ENCODE results near the gene KRT17.

KRT17 gene

DNA sequence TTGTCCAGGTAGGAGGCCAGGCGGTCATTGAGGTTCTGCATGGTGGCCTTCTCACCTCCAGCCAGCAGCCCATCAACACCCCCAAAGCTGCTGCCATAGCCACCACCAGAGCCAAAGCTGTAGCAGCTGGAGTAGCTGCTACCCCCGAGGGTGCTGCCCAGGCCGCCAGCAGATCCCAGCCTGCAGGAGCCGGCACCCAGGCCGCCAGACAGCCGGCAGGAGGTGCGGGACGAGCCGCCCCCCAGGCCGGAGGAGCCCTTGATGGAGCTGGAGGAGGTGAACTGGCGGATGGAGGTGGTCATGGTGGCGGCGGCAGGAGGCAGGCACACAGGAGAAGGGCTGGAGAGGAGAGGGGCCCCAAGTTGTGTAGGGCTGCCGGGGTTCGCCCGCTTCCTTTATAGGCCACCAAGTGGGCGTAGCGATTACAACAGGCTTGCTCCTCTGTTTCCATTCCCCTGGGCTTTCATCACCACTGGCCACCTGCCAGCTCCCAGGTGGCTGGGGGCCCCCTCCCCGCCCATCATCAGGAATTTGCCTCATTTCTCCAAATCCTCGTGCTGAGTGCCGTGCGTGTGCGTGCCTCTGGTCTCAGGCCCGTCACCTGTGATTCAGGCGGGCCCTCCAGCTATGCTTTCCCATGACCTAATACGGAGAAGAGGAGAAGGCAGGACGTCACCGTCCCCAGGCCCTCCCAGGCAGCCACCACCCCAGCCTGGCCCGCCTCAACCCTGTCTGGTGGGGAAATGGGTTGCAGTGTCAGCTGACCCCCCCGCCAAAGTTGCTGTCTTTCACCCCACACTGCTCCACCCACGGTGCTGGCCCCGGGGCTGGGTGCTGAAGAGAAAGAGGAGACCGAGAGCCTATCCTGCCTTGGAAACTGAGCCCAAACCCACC, at the start of gene KRT17:
TSS of gene KRT17 (minus strand) at position 368 of the 894 bp plus-strand sequence. CDS start at position 302, 66 bp downstream.
- no peak for FAIRE-seq

DNA sequence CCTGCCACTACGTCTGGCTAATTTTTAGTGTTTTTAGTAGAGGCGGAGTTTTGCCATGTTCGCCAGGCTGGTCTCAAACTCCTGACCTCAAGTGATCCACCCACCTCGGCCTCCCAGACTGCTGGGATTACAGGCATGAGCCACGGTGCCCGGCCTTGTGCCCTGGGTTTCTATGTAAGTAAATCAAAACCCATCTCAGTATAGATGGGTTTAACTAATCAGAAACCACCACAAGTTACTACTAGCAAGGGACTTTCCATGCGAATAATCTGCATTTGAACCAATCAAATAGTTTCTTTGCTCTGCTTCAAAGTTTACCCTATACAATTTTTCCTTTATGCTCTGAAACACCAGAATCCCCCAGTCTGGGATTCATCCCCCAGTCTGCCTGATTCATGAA, 47.8 kb upstream of the KRT17 start:
- no peak for FAIRE-seq

DNA sequence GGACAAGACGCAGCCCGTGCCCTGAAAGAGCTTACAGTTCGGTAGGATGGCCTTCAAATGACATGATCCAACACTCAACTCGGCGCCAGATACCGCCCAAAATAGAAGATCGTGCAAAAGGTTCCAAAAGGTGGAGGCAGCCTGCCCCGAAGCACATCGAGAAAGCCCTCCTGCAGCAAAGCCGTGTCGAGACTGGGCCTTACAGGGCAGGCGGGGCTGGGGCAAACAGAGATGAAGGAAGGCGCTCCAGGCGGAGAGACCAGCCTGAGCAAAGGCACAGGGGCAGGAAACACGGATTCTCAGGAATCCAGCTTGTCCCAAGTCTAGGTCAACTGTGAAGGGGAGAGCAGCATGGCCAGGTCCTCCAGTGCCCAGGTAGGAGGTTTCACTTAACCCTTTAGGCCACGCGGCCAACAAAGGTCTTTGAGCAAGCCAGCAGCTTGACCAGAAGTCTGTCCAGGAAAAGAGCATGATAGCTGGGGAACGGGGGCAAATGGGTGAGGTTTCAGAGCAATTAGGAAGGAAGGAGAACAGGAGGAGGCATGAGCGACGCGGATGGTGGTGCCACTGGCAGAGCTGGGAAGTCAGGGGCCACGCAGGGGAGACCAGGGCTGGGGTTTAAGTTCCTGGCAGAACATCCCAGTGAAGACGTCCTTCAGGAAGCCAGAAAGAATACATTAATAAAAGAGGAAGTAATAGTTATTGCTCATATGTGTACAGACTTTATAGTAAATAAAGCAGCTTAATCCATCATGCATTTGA, 43.1 kb upstream of the KRT17 start:
- no peak for FAIRE-seq

DNA sequence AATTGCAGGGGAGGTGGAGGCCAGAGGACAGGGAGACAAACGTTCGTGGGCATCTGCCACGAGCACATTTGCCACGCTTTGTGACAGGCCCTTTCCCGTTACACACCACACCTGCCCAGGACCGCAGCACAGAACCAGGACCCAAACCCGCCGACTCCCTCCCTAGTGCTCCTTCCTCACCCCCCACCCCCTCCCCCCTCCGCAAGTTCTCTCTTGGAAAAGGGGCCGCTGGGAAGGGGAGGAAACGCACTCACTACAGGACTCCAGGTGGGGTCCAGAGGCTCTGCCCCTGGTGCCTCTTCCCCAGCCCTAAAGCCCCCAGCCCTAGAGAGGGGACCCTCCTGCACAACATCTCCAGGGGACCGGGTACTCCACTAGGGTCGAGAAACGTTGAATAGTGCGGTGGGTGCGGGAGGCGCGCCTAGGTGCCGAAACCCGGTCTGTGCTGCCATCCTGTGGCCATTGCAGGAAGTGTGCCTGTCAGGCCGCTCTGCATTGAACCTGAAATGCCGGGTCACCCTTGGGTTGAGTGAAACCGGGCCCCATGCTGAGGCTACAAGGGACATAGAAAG, 42.4 kb upstream of the KRT17 start:
- FAIRE-seq = no peak

DNA sequence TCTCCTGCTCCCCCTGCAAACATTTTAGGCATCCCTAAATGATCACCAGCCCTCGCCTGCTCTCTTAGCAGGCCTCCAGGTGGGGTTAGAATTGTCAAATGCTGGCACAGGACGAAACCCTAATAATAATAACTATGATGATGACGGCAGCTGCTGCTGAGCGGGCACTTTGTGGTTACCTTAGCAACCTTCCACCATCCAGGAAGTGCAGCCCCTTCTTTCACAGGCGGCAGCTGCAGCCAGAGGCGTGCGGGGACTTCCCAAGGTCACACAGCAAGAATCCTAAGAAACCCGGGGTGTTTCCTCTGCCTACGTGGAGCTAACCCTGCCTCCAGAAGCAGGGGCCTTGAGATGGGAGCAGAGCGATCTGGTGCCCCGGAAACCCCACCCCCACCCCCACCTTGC, 41.9 kb upstream of the KRT17 start:
- no peak for FAIRE-seq

DNA sequence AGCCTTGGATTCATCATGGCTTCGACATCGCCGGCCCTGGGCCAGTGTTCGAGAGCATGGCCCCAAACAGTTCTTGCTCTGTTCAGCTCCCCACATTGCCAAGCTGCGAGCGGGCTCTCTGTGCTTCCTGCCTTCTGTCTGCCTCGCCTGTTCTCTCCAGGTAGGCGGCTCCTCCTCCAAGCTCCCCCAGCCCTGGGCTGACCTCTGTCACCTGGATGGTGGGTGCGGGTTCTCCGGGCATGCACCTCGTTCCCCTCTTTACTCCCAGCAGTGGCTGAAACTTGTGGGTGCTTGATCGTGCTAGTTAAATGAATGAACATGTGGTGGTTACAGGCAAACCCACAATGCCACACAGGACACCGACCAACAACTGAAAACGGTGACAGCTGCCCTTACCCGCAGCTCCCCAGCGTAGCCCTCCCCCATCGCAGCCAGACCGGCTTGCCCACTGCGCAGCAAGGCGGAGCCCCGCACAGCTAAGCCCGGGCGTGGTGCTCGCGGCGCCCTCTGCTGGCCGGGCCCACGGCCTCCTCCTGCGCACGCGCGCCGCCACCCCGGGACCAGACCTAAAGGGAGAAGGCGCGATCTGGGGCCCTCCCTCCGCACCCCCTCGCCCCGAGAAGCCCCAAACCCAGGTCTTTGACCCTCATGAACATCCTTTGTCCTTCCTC, 41.3 kb upstream of the KRT17 start:
- no peak for FAIRE-seq

DNA sequence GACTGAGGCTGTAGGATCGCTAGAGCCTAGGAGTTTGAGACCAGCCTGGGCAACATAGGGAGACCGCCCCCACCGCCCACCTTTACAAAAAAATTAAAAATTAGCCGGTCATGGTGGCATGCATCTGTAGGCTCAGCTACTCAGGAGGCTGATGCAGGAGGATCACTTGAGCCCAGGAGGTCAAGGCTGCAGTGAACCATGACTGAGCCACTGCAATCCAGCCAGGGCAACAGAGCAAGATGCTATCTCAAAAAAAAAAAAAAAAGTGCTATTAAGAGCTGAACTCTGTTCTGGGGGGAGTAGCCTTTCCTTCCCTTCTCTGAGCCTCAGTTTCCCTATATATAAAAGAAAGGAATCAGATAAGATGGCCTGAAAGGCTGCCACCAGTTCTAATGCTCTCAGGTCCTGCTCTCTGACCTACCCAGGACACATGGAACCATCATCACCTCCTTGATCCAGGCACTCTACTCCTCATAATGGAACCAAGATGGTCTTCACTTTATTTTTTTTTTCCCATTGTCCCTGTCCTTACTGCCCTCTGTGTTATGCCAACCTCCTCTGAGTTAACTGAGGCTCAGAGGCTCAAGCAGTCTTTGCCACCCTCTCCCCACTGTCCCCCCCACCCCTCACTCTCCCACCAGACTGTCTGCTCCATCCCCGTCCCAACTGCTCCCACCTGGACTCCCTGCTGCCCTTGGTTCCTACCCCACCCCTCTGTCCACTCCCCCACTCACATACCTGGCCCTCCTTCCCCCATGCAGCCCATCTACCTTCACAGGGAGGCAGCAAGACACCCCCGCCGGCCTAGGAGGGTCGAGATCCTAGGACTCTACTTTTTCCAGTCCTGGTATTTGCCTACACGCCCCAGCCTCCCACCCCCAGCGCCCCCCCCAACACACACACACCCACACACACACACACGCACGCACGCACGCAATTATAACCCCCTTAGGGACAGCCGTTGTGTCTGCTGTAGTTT, 40.5 kb upstream of the KRT17 start:
- no peak for FAIRE-seq

DNA sequence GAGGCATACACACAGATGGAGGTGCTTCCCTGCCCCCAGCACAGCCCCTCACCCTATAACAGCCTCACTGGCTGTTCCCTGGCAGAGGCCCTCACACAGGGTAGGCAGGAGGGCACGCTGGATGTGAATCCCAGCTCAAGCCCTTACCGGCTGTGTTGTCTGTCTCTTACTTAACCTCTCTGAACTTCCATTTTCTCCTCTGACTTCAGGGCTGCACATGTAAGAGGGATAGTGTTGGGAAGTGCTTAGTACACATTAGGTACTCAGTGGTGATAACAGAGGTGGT, 39.7 kb upstream of the KRT17 start:
- no peak for FAIRE-seq

DNA sequence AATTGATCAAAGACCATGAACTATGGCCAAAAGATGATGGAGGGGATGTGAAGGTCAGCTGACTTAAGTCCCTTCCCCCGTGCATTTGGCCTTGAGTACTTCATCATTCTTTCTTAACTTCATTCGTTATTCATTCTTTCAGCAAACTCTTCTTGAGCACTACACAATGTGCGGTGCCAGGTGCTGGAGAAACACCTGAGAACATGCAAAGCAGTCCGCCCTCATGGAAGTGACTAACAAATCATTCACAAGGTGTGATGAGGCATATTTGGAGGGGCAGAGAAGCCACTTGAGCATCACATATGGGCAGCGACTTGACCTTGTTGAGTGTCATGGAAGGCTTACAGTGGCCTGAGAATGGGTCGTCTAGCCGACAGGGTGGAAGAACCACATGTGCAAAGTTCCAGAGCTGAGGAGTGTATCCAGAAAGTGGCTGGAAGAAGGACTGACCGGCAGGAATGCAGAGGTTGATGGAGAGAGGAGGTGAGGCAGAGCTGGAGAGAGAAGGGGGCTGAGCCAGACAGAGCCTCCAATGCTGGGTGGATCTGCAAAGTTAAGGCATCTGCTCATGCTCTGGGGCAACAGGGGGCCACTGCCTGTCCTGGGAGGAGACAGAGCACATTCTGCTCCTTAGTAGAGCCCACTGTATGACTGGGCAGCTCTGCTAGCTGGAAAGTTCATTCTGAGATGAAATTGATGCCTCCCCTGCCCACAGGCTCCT, 39.2 kb upstream of the KRT17 start:
- FAIRE-seq = no peak

DNA sequence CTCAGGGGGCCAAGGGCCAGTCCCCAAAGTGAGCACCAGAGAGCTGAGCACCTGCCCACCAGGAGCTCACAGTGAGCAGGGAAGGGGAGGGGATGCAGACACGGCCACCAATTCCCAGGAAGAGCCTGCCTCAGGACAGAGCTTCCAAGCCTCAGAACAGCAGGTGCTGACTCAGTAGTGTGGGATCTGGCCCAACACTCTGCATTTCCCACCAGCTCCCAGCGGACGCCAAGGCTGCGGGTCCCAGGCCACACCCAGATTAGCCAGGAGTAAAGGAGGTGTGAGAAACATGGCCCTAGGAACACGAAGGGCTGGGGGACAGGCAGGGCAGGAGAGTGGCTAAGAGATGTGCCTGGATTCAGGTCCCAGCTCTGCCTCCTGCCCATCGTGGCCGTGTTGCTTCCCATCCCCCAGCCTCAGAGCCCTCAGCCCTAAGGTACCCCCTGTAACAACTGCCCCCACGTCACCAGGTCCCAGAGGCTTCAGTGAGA, 35.9 kb upstream of the KRT17 start:
- no peak for FAIRE-seq

DNA sequence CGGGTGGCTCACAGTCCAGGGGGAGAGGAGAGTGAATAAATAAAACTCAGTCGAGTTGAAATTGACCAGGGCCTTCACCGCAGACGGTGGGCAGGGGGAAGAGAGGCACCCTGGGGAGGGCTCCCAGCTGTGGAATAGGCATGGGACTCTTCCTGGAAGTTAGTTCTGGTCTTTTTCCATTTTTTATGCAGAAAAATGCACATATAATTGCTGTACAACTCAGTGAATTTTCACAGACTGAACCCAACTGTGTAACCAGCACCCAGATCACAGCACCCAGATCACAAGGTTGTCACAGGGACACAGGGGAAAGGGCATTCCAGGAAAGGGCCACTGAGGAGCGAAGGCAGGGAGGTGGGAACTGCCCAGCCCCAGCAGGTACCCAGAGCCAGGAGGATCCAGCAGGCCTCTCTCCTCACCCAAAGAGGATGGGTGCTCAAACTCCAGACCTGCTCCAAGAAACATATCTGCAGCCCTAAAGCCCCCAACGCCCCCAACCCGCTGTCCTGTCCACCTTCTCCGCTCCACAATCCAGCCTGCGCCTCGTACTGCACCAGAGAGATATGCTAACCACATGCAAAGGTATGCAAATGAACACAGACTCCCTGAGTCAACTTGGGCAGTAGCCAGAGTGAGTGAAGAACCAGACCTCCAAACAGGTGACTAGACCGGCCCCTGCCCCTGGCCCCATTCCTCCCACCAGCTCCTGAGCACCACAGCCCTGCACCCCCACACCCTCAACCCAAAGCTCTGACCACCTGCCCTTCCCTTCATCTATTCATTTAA, 35.2 kb upstream of the KRT17 start:
- no peak for FAIRE-seq

DNA sequence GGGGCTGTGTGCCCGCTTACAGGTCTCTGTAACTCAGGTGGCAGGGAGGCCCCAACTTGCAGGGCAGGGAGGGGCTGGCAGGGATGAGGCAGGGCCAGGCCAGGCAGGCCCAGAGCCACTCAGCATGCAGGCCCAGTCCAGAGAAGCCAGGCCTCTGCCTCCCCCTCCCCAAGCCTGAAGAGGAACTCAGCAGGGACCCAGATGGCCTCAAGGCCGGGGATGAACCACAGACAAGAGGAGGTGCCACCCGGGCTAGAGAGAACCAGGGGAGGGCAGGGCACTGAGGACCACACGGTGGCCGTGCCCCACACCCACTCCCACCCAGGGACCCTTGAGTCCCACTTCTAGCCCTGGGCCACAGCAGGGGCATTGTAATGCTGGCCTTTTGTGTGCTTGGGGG, 34.5 kb upstream of the KRT17 start:
- no peak for FAIRE-seq

DNA sequence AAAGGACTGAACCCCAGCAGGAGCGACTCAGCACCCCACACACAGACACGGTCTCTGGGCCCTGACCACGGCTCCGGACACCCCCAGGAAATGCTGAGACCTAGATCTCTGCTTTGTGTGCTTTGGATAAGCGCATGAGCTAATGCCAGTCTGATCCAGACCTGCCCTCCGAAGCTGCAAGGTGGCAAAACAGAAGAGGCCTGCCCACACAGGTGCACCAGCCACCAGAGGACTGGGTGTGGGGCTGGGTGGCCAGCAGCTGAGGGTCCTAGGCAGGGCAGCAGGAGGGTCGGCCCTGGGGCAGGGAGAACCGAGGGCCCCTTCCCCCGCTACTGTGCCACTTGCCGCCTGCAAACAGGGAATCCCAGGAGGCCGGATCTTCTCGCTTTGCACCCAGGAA, 33.6 kb upstream of the KRT17 start:
- no peak for FAIRE-seq

DNA sequence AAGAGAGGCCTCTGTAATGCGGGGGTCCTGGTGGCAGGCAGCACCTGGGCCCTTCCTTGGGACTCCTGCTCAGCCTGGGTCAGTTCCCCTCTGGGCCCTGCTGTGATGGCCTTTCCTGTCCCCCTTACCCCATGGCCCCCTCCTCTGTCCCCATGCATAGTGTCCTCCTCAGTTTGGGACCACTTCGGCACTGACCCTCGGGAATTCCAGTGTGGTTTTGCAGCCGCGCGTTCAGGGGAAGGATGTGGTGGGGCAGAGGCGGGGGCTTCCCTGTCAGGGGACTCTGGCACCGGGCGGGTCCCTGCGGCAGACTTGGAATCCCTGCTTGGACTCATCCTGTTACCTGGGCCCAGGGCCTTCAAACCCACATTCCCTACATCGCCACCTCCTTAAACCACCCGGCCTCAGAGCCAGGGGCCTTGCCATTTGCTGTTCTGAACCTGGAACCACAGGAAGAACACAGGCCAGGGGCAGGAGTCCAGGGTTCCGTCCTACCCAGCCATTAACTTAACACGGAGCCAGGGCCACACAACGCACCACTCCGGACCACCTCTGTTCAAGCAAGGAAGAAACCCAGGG, 32.9 kb upstream of the KRT17 start:
- no peak for FAIRE-seq

DNA sequence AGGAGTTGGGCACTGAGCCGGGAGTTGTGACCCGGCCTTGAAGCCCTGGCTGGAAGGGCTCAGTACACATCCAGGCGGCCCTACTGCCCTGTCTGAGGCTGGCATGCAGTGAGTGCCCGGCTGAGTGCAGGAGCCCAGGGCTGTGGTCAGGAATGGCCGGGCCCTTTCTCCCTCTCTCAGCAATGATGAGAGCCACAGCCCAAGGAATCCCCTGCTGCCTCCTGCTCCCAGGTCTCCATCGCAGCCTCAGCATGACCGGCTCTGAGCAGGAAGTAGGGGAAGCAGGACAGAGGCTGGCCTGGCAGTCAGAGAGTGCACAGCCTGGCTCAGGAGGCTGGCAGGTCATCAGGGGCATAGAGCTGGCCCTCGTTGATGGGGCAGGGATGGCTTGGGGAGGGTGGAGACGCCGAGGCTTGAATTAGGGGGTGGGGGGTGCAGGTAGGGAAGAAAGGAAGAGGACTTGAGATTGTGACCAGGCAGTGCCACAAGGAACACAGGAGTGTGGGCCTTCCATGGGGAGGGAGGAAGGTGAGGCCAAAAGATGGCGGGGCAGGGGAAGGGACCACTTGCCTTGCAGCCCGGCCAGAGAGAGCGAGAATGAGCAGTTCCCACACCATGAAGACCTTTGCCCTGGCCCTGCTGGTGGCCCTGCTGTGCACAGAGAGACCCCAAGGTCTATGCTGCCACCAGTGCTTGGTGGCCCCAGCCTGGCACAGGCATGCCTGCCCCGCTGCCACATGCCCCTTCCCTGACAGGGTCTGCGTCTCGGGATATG, 32.1 kb upstream of the KRT17 start:
- FAIRE-seq = no peak

DNA sequence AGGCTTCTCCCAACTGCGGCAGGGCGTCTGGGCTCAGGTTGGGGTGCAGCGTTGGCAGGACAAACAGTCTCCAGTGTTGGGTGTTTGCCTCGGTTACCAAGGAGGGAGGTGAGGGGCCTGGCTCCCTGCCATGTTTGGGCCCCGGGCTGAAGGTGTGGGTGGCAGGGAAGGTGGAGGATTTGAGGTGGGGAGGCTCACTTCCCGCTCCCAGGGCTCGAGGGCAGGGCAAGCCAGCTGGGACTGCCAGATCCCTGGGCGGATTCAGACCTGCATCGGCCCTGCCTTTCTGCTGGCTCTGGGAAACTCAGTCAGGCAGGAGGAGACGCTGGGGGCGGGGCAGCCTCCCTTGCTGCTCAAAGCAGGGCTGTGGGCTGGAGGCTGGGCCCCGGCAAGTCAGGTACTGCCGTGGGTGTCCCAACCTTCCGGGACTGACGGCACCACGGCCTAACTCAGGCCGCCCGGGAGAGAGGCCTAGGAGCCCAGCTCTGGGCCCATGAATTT, 31.3 kb upstream of the KRT17 start:
- no peak for FAIRE-seq

DNA sequence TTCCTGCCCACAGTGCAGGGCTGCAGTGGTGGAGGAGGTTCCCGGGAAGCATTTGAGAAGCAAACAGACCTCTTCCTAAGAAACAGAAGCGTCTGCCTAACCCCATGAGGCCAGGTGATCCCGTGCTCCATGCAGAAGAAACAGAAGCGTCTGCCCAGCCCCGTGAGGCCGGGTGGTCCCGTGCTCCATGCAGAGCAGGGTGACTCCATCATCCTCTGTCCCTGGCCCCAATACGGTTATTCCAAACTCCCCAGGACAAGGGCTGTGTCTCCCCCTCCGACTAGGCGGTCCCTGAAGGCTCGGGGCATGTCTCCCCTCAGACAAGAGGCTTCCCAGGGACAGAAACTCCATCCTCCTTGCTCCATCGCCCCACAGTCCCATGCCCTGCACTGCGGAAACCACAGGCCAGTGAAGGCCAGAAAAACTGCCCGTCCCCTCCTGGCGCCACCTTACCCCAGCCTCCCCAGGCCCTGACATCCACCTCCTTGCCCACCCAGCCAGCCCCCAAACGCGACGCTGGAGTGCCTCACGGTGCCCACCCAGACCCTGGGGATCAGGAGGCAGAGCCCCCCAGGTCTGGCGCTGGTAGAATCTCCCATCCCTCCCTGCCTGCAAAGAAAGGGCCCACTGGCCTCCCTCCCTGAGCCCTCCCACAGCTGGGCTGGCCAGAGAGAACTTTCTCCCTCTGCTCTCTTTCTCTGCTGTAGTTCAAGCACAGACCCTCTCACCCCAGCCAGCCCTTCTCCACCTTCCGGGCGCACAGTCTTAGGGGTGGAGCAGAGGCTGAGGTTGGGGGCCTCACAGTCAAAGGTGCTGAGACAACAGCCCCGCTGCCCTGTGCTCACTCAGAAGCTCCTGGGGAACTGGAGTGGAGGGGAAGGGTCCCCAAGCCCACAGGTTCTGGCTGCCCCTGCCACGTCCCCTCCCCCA, 30.6 kb upstream of the KRT17 start:
- FAIRE-seq = no peak

Data from A204.1 (cell line).